H1 (cell line): ENCODE measurements around the gene CD28. TPM values are rescaled to one million over a fixed set of nuclear protein-coding genes. Genes with fewer than 3 reads are reported as not detected.

Experiments used
- polyA plus RNA-seq, 7 experiments: library from polyadenylated mRNA; depleted of rRNA in 3 of 7; stranded (reverse) in 5 of 7; unstranded in 2 of 7; fragments of >200 nt in 5 of 7; fragments of 200-250 nt in 2 of 7; gene quantifications; 1 replicate in 5 of 7; 2 replicates in 1 of 7; 4 replicates in 1 of 7; pipeline versions ENCODE4 v1.2.1 to v1.2.3, GENCODE V29; 2011 to 2013; ENCODE audit warnings: missing spikeins in 2 of 7, mixed read lengths in 2 of 7
- total RNA-seq: library from RNA; stranded (reverse); fragmentation: NEBNext Ultra II Directional; extraction: Animal tissue kit (Norgen Biotek cat#: 25700); gene quantifications from 2 replicates; pipeline ENCODE4 v1.2.1, GENCODE V29; 2021
- TF ChIP-seq, protein P1 (sequence below): fragments of 300-600 bp; sonication (generic); IDR thresholded peaks from 2 replicates; pipeline ENCODE4 v1.7.1; 2012; ENCODE audit warnings: low read length, moderate library complexity, mild to moderate bottlenecking, inconsistent platforms; ENCODE audit not compliant: insufficient replicate concordance

CD28 gene
- total and polyA plus RNA-seq, 2 of the 8 experiments (the other 6 are each of a cell fraction or from before 2014, with no cell fraction given), result not detected

DNA sequence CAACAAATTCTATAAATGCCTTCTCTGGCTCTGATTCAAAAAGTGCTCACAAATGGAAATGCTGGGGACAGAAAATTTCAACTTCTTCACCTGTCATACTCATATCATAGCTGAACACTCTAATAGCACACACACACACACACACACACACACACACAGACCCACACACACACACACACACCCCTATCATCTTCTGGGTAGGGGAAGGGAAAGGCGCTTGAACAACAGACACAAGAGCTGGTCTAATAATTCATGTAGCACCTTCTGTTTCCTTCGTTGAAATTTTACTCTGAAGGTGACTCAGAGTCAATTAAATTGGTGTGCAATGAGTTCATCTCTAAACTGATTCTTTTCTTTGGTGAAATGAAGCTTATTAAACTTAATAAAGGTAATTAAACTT, 32.9 kb downstream of the CD28 start (continued):
- TF ChIP-seq, protein P1, sequence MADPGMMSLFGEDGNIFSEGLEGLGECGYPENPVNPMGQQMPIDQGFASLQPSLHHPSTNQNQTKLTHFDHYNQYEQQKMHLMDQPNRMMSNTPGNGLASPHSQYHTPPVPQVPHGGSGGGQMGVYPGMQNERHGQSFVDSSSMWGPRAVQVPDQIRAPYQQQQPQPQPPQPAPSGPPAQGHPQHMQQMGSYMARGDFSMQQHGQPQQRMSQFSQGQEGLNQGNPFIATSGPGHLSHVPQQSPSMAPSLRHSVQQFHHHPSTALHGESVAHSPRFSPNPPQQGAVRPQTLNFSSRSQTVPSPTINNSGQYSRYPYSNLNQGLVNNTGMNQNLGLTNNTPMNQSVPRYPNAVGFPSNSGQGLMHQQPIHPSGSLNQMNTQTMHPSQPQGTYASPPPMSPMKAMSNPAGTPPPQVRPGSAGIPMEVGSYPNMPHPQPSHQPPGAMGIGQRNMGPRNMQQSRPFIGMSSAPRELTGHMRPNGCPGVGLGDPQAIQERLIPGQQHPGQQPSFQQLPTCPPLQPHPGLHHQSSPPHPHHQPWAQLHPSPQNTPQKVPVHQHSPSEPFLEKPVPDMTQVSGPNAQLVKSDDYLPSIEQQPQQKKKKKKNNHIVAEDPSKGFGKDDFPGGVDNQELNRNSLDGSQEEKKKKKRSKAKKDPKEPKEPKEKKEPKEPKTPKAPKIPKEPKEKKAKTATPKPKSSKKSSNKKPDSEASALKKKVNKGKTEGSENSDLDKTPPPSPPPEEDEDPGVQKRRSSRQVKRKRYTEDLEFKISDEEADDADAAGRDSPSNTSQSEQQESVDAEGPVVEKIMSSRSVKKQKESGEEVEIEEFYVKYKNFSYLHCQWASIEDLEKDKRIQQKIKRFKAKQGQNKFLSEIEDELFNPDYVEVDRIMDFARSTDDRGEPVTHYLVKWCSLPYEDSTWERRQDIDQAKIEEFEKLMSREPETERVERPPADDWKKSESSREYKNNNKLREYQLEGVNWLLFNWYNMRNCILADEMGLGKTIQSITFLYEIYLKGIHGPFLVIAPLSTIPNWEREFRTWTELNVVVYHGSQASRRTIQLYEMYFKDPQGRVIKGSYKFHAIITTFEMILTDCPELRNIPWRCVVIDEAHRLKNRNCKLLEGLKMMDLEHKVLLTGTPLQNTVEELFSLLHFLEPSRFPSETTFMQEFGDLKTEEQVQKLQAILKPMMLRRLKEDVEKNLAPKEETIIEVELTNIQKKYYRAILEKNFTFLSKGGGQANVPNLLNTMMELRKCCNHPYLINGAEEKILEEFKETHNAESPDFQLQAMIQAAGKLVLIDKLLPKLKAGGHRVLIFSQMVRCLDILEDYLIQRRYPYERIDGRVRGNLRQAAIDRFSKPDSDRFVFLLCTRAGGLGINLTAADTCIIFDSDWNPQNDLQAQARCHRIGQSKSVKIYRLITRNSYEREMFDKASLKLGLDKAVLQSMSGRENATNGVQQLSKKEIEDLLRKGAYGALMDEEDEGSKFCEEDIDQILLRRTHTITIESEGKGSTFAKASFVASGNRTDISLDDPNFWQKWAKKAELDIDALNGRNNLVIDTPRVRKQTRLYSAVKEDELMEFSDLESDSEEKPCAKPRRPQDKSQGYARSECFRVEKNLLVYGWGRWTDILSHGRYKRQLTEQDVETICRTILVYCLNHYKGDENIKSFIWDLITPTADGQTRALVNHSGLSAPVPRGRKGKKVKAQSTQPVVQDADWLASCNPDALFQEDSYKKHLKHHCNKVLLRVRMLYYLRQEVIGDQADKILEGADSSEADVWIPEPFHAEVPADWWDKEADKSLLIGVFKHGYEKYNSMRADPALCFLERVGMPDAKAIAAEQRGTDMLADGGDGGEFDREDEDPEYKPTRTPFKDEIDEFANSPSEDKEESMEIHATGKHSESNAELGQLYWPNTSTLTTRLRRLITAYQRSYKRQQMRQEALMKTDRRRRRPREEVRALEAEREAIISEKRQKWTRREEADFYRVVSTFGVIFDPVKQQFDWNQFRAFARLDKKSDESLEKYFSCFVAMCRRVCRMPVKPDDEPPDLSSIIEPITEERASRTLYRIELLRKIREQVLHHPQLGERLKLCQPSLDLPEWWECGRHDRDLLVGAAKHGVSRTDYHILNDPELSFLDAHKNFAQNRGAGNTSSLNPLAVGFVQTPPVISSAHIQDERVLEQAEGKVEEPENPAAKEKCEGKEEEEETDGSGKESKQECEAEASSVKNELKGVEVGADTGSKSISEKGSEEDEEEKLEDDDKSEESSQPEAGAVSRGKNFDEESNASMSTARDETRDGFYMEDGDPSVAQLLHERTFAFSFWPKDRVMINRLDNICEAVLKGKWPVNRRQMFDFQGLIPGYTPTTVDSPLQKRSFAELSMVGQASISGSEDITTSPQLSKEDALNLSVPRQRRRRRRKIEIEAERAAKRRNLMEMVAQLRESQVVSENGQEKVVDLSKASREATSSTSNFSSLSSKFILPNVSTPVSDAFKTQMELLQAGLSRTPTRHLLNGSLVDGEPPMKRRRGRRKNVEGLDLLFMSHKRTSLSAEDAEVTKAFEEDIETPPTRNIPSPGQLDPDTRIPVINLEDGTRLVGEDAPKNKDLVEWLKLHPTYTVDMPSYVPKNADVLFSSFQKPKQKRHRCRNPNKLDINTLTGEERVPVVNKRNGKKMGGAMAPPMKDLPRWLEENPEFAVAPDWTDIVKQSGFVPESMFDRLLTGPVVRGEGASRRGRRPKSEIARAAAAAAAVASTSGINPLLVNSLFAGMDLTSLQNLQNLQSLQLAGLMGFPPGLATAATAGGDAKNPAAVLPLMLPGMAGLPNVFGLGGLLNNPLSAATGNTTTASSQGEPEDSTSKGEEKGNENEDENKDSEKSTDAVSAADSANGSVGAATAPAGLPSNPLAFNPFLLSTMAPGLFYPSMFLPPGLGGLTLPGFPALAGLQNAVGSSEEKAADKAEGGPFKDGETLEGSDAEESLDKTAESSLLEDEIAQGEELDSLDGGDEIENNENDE, result no peak
- TF ChIP-seq, all 59 proteins: peak for 0
